Adrenal gland (tissue), 5 donors: ENCODE data around the gene PEX3.

ENCODE experiments used
- POLR2A ChIP-seq, 2 donors: fragments of 450-650 bp; IDR thresholded peaks; one replicate each; pipeline ENCODE4 v1.6.1; 2017; ENCODE audit warnings: antibody characterized with exemption in 2 of 2, mild to moderate bottlenecking in 2 of 2, moderate library complexity in 1 of 2
- TF ChIP-seq, protein P1 (sequence below), 6 experiments: fragments of 450-650 bp in 4 of 6; fragments of 200-600 bp in 2 of 6; sonication (generic) in 1 of 6; IDR thresholded peaks; 1 replicate in 5 of 6; 2 replicates in 1 of 6; pipeline versions ENCODE4 v1.5.1 to v1.8.0; 2016 to 2021; ENCODE audit warnings: antibody characterized with exemption in 6 of 6, mild to moderate bottlenecking in 2 of 6, moderate library complexity in 1 of 6
- donor health status: DM: no; HTN: no; CAD: no.

- TF ChIP-seq, protein P1, sequence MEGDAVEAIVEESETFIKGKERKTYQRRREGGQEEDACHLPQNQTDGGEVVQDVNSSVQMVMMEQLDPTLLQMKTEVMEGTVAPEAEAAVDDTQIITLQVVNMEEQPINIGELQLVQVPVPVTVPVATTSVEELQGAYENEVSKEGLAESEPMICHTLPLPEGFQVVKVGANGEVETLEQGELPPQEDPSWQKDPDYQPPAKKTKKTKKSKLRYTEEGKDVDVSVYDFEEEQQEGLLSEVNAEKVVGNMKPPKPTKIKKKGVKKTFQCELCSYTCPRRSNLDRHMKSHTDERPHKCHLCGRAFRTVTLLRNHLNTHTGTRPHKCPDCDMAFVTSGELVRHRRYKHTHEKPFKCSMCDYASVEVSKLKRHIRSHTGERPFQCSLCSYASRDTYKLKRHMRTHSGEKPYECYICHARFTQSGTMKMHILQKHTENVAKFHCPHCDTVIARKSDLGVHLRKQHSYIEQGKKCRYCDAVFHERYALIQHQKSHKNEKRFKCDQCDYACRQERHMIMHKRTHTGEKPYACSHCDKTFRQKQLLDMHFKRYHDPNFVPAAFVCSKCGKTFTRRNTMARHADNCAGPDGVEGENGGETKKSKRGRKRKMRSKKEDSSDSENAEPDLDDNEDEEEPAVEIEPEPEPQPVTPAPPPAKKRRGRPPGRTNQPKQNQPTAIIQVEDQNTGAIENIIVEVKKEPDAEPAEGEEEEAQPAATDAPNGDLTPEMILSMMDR (IDR thresholded peaks at IDR 0.05), result no peak
- TF ChIP-seq POLR2A (IDR thresholded peaks at IDR 0.05), result no peak
These were observed 20.6 kb upstream of the PEX3 start for GRCh38 chr6:143429970-143430369.
